ENCODE measurements around the gene ZC3H12A.

DNA sequence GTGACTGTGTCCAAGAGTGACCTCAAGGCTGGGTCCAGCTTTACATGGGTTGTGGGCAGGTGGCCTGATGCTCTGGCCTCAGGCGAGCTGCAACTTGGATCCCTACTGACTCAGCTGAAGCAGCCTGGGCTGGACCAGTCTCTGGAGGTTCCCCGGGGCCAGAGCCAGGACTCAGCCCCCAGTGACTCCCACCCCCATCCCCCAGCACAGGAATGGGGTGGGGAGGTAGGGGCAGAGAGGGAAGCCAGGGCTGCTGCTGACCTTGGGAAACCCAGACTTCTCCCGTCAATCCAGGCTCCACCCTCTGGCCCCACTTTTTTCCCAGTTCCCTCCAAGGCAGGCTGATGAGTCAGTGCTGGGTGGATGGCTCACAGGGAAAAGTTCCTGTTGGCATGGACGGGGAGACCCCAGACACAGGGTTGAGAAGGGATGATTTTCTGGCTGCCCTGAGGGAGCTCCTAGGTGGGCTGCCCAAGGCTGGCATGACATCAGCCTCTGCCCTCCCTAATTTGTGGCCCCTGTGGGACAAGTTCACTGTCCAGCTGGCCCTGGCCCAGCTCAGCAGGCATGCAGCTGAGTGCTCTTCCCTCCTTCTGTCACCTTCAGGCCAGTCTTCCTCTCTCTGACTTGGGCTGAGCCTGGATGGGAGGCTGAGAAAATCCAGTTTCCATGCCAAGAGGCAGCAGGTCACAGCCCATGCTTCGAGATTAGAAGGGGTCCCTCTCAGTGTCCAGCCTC is 2.2 kb downstream of the ZC3H12A start:
- TF ChIP-seq, protein P1, sequence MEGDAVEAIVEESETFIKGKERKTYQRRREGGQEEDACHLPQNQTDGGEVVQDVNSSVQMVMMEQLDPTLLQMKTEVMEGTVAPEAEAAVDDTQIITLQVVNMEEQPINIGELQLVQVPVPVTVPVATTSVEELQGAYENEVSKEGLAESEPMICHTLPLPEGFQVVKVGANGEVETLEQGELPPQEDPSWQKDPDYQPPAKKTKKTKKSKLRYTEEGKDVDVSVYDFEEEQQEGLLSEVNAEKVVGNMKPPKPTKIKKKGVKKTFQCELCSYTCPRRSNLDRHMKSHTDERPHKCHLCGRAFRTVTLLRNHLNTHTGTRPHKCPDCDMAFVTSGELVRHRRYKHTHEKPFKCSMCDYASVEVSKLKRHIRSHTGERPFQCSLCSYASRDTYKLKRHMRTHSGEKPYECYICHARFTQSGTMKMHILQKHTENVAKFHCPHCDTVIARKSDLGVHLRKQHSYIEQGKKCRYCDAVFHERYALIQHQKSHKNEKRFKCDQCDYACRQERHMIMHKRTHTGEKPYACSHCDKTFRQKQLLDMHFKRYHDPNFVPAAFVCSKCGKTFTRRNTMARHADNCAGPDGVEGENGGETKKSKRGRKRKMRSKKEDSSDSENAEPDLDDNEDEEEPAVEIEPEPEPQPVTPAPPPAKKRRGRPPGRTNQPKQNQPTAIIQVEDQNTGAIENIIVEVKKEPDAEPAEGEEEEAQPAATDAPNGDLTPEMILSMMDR (IDR thresholded peaks at IDR 0.05; ENCODE audit: poor library complexity): no peak
- TF ChIP-seq EZH2 (IDR thresholded peaks at IDR 0.05; ENCODE audit: borderline replicate concordance): no peak
